Vagina (tissue), 2 donors: ENCODE measurements around the gene CDH4.

Experiments
- CTCF ChIP-seq, 3 experiments: fragments of 450-650 bp in 2 of 3; fragments of 200-600 bp in 1 of 3; sonication (generic) in 1 of 3; IDR thresholded peaks; one replicate each; pipeline ENCODE4 v1.5.1; 2017 to 2019; ENCODE audit warnings: antibody characterized with exemption in 3 of 3, mild to moderate bottlenecking in 2 of 3, moderate library complexity in 2 of 3
- POLR2A ChIP-seq, 2 donors: fragments of 450-650 bp; IDR thresholded peaks; one replicate each; pipeline ENCODE4 v1.6.1; 2017; ENCODE audit warnings: antibody characterized with exemption in 2 of 2, mild to moderate bottlenecking in 2 of 2, moderate library complexity in 2 of 2

GRCh38 chr20:61797971-61798411, 545.9 kb downstream of the CDH4 start:
- no peak for TF ChIP-seq CTCF (IDR thresholded peaks at IDR 0.05)
- no peak for TF ChIP-seq POLR2A (IDR thresholded peaks at IDR 0.05)
